Measurements from ENCODE around the gene FXYD6.

GRCh38 chr11:117862753-117863152, 13.7 kb downstream of the FXYD6 start:
- TF ChIP-seq POLR2A (IDR thresholded peaks at IDR 0.05) (no peak), CTCF (IDR thresholded peaks at IDR 0.05) (no peak)
